ENCODE measurements around the gene FOCAD. TPM values are rescaled to one million over a fixed set of nuclear protein-coding genes. Genes with fewer than 3 reads are reported as not detected.

Gene FOCAD
- total RNA-seq, 1 experiment from 2014 or later: 43.3 TPM

DNA sequence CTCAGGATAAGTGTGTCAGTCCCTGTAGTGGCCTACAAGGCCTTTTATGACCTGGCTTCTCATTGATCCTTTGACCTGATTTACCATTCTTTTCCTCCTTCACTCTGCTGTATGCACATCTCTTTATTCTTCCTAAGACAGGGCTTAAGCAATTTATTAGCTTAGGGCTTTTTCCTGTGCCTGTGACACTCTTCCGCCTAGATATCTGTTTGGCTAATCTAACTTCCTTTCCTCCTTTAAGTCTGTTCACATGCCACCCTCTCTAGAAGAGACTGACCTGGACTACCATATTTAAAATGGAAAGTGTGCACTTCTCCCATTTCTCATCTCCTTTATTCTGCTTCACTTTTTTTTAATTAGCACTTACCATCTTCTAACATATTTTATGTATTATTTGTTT, 29.1 kb downstream of the FOCAD start:
- WGBS (ENCODE audit: extremely low coverage, insufficient read length, low lambda C conversion rate): no CpG with 5 or more reads among the region's 1 CpG
- H2BK12ac ChIP-seq (ENCODE audit: insufficient read length, low read depth, low read length): no peak overlapping the region
- H4K91ac ChIP-seq (ENCODE audit: insufficient read length, low read depth, low read length): no peak overlapping the region
- Mint-ChIP-seq H3K4me1 (peaks cover 6 to 7% of the 10 kb centered on the region in 2 experiments), H3K9me3 (no peaks in the 10 kb centered on the region), H3K27ac (peak overlapping the region in 1 of 3 experiments; percentile 38; a peak in 1 of 7 replicates), H3K4me3 (no peak overlapping the region), H3K27me3 (ENCODE audit: low read depth) (no peaks in the 10 kb centered on the region), H3K36me3 (ENCODE audit: insufficient read depth in 1 of 3, low read depth in 3 of 3) (peaks cover 0 to 9% (median 4%) of the 10 kb centered on the region in 3 experiments; a peak in 2 of 7 replicates)
- H3K79me1 ChIP-seq (ENCODE audit: insufficient read depth, low read depth, low read length, poor library complexity, severe bottlenecking): no peaks in the 10 kb centered on the region
- H4K5ac ChIP-seq (ENCODE audit: insufficient read length, low read depth, low read length): no peak overlapping the region
- no peak overlapping the region for H3T11ph ChIP-seq (ENCODE audit: low read length)
- H3K9ac ChIP-seq (ENCODE audit: extremely low read depth, insufficient read length, low read length): no peak overlapping the region
- no peaks in the 10 kb centered on the region for H3K9me3 ChIP-seq (ENCODE audit: control insufficient read depth, low read depth, low read length)
- no peak overlapping the region for H2AFZ ChIP-seq (ENCODE audit: low read length)
- H3K23me2 ChIP-seq (ENCODE audit: insufficient read length, low read depth, low read length, poor library complexity, severe bottlenecking): no peaks in the 10 kb centered on the region
- no peaks in the 10 kb centered on the region for H3K4me1 ChIP-seq (ENCODE audit: insufficient read depth, low read length)
- no peak for DNase-seq
- H3K79me2 ChIP-seq (ENCODE audit: insufficient read depth, low read length): no peaks in the 10 kb centered on the region
- H3K27ac ChIP-seq (ENCODE audit: insufficient read length, low read depth, low read length): no peak overlapping the region
- no peak overlapping the region for H3K14ac ChIP-seq (ENCODE audit: insufficient read depth, low read length)
- H3K27me3 ChIP-seq (ENCODE audit: insufficient read depth, low read length): no peaks in the 10 kb centered on the region
- H4K20me1 ChIP-seq (ENCODE audit: control insufficient read depth, insufficient read depth, insufficient read length): no peaks in the 10 kb centered on the region
- no peak overlapping the region for H3K4me2 ChIP-seq (ENCODE audit: insufficient read depth, insufficient read length, low read length)
- no peak overlapping the region for H3K56ac ChIP-seq (ENCODE audit: insufficient read length, low read depth, low read length)
- H2BK120ac ChIP-seq (ENCODE audit: low read depth, low read length, poor library complexity, severe bottlenecking): no peak overlapping the region
- no peak overlapping the region for H3K23ac ChIP-seq (ENCODE audit: insufficient read length, low read depth, low read length)
- H4K8ac ChIP-seq (replicated peaks; ENCODE audit: insufficient read length, low read depth, low read length): no peak overlapping the region
- H3K4ac ChIP-seq (ENCODE audit: low read depth, low read length): no peak overlapping the region
- TF ChIP-seq, protein P1, sequence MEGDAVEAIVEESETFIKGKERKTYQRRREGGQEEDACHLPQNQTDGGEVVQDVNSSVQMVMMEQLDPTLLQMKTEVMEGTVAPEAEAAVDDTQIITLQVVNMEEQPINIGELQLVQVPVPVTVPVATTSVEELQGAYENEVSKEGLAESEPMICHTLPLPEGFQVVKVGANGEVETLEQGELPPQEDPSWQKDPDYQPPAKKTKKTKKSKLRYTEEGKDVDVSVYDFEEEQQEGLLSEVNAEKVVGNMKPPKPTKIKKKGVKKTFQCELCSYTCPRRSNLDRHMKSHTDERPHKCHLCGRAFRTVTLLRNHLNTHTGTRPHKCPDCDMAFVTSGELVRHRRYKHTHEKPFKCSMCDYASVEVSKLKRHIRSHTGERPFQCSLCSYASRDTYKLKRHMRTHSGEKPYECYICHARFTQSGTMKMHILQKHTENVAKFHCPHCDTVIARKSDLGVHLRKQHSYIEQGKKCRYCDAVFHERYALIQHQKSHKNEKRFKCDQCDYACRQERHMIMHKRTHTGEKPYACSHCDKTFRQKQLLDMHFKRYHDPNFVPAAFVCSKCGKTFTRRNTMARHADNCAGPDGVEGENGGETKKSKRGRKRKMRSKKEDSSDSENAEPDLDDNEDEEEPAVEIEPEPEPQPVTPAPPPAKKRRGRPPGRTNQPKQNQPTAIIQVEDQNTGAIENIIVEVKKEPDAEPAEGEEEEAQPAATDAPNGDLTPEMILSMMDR (conservative IDR thresholded peaks at IDR 0.05): no peak
- no peak overlapping the region for H2BK15ac ChIP-seq (ENCODE audit: low read depth, low read length)
- H3K18ac ChIP-seq (ENCODE audit: insufficient read length, low read depth, low read length): no peak overlapping the region
- H2BK5ac ChIP-seq (ENCODE audit: insufficient read length, low read length): no peak overlapping the region
- H2AK5ac ChIP-seq (ENCODE audit: insufficient read length, low read length): no peak overlapping the region
- no peak overlapping the region for H2BK20ac ChIP-seq (ENCODE audit: low read depth, low read length, poor library complexity, severe bottlenecking)
